ENCODE data around the gene GLRA3.
A peak's percentile ranks its signal among the peaks of the same experiment; 100 is the strongest.
"Not testable (repeated sequence)": the region's sequence is repeated elsewhere in the genome, so short reads cannot be mapped to it uniquely, and the experiment has no call there.

Gene GLRA3

DNA sequence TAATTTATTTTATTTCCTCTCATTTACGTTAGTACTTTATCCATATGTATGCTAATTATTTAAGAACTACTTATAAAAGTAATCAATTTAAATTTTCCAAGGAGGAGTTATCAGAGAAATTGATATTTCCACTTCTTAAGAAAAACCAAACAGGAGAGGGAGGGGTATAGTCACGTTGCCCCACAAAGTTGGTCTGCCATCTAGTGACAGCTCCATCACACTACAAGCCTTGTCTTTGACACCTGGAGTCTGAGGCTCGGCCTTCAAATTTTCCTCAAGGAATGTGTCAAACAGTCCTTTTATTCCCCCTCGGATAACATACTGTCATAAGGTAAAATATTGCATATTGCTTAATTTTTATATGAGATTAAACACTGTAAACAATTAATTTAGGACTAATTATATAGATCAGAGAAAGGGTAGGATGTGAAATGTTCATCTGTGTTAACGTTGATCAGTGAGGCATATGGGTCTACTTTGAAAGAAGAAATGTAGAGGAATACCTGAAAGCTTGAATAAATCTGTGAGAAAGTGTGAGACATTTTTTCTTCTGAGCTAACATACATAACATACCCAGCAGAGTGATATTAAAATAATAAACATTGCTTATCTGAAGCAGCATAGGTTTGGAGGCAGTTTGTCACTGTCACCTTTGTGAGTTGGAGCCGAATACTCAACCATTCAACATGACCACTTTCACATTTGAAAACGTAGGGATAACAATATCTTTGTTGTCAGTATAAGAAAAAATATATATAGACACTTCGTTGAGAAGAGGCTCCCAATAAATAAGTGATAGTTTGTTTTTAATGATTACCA is 114.4 kb downstream of the GLRA3 start:
- DNase-seq, result peak; percentile 82 to 88
- no peak for TF ChIP-seq POLR2A (IDR thresholded peaks at IDR 0.05; ENCODE audit: low read length)
- TF ChIP-seq GATA1 (IDR thresholded peaks at IDR 0.05; ENCODE audit: low read depth, low read length), result no peak

DNA sequence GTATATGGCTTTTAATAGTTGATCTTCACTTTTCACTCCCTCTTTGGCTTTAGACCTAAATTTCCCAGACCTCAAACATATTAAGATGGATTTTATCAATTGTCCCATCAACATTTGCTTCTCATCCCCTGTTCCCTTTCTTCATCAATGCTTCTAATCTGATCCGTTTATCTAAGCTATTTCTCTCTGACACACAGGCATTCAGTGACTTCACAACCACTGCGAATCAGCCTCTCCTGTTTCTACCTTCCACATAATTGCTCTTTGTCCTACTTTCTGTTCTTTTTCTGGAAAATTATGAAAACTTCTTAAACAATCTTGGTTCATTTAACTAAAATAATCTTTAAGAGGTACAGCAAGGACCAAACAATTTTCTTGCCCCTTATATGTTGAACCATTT is 115.2 kb downstream of the GLRA3 start:
- TF ChIP-seq GATA1 (IDR thresholded peaks at IDR 0.05; ENCODE audit: low read depth, low read length) (no peak), POLR2A (IDR thresholded peaks at IDR 0.05; ENCODE audit: low read length) (no peak)
- DNase-seq, result peak; percentile 21 to 42

DNA sequence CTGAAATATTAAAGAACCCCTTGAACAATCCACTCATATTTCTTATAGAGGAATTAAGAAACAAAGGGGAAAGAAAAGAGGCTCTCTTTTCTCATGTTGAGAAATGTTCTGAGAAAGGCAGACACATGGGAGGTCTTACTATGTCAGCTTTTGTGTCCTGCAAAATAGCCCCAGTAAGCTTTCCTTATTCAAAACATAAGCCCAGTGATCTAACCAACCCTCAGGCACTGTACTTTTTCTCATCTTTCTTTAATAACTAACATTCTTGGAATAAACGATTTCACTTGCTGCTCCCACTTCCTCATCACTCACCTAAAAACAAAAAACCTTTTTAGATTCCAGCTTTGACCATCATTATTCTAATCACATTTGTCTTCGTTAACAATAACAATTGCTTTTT is 115.9 kb downstream of the GLRA3 start:
- TF ChIP-seq GATA1 (IDR thresholded peaks at IDR 0.05; ENCODE audit: low read depth, low read length) (no peak), POLR2A (IDR thresholded peaks at IDR 0.05; ENCODE audit: low read length) (no peak)

DNA sequence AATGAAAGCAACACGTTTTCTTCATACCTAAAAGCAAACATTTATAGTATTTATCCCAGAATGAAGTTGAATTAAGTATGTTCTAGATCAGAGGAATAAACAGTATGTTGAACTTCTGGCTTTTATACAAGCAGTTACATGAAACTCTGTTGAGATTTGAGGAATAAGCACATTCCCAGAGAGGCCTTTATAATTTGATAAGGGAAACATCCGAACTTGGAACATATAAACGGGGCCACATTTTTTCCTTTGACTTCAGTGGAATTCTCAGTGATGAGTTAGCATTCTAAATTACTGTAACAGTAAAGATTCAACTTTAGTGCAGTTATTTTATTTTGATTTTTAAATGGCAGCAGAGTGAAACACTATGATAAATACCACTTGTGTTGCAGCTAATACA is 119.5 kb downstream of the GLRA3 start:
- DNase-seq, result no peak
- TF ChIP-seq POLR2A (IDR thresholded peaks at IDR 0.05; ENCODE audit: low read length) (no peak), GATA1 (IDR thresholded peaks at IDR 0.05; ENCODE audit: low read depth, low read length) (no peak)

More for the DNA sequence above, 115.9 kb downstream of the GLRA3 start:
- DNase-seq, result peak in 1 of 2 experiments; percentile 40

DNA sequence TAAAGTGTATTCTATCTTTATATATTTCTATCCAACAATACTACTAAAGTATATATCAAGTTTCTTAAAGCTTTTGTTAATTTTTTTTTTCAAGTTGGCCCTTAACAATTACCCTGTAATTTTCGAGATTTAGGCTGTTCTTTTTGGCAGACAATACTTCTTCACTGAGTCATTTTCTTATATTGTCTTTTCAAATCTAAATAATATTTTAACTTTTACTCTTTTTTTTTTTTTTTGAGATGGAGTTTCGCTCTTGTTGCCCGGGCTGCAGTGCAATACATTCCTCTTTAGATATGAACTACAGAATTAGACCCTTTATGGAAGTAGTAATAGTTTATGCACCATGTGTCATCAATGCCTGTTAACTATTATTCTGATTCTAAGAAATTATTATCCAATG is 120.7 kb downstream of the GLRA3 start:
- no peak for DNase-seq
- no peak for TF ChIP-seq GATA1 (IDR thresholded peaks at IDR 0.05; ENCODE audit: low read depth, low read length)
- TF ChIP-seq POLR2A (IDR thresholded peaks at IDR 0.05; ENCODE audit: low read length), result no peak

DNA sequence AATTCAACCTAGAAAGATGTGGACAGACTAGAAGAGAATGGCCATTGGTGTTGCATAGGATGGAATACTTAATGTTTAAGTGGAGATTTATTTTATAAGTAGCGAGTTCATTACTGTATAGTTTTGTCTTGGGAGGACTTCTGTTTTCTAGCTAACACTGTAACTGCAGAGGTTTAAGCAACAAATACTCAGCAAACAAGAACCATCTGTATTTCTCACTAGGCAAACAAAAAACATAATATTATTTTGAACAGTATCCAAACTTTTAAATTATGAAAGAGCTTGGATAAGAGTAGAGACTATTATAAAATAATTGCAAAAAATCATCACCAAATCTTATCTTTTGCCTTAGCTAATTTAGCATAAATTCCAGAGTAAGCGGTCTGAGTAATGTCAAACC is 121.1 kb downstream of the GLRA3 start:
- no peak for TF ChIP-seq POLR2A (IDR thresholded peaks at IDR 0.05; ENCODE audit: low read length)
- no peak for TF ChIP-seq GATA1 (IDR thresholded peaks at IDR 0.05; ENCODE audit: low read depth, low read length)

DNA sequence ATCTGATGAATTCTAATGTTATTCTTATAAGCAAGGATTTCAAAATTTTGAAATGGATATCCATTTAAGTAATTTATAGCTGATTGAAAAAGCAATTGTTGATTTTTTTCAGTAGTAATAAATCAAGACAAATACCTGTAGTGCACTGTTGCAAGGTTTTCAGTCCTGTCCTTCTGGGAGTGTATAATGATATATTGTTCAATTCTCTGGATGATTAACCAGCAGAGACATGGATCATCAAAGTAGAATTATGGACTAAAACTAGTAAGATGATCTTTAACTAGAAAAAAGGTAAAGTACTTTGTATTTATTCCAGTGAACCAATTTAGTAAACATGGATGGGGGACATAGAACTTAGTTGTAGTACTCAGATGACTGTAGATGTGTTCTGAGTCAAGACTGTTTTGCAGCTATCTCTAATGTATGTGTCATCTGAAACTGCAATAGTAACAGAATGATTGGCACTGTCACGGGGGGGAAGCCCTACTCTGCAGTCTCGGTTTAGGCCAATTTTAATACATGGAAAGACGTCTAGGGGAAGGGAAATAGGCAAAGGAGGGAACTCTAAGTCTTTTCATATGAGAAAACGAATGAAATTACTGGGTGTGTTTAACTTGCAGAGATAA is 121.9 kb downstream of the GLRA3 start:
- no peak for TF ChIP-seq GATA1 (IDR thresholded peaks at IDR 0.05; ENCODE audit: low read depth, low read length)
- TF ChIP-seq POLR2A (IDR thresholded peaks at IDR 0.05; ENCODE audit: low read length), result no peak
- peak; percentile 33 to 64 for DNase-seq

More for the DNA sequence above, 121.1 kb downstream of the GLRA3 start:
- no peak for DNase-seq

DNA sequence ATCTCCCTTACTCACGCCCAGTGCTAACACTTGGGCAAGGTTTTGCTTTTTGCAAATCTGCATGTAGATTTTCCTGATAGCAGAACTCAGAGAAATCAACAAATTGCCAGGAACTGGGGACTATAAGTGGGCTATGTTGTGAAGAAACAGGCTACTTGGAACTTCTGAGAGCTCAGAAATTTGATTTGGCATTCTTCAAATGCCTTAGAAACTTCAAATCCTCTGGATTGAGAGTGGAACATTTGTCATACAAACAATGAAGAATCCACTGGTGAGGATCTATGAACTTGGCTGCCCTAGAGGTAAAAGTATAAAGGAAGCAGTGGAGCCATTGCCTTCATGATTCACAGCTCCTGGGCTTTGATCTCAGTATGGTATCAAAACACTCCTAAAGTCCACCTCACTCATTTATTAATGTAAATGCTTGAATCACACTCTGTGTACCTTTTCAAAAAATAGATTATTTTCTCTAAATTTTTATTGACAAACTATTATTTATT is 126.0 kb downstream of the GLRA3 start:
- TF ChIP-seq POLR2A (IDR thresholded peaks at IDR 0.05; ENCODE audit: low read length), result no peak
- TF ChIP-seq GATA1 (IDR thresholded peaks at IDR 0.05; ENCODE audit: low read depth, low read length), result no peak
- no peak for DNase-seq

DNA sequence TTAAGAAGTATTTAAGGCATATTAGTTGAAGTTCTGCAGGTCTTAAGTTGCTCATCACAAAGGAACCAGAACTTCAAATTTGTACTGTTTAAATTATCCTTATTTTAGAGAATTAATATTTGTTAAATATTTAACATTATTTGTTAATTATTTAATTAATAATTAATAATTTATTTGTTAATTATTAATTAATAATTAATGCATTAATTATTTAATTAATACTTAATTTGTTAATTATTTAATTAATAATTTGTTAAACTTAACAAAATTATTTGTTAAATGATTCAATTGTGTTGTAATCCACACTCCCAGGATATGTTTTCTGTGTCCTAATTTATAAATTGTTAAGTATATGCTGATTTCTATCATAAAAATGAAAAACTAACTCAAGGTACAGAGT is 129.4 kb downstream of the GLRA3 start:
- no peak for DNase-seq
- TF ChIP-seq GATA1 (IDR thresholded peaks at IDR 0.05; ENCODE audit: low read depth, low read length), result no peak
- no peak for TF ChIP-seq POLR2A (IDR thresholded peaks at IDR 0.05; ENCODE audit: low read length)

DNA sequence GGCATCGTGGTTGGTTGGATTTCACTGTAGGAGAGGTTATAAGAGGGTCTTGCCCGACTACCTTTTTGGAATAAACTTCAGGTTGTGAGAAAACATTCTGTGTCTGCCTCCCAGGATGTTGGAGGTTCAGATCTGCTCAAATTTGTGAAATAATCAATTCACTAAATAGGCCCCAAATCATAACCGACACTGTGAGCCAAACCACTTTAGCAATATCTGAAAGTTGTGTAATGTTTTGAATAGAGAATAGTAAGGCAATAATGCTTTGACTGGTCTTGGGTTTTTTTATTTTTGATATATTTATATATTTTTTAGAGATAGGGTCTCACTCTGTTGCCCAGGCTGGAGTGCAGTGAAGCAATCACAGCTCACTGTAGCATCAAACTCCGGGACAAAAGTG is 131.2 kb downstream of the GLRA3 start:
- TF ChIP-seq GATA1 (IDR thresholded peaks at IDR 0.05; ENCODE audit: low read depth, low read length), result no peak
- no peak for TF ChIP-seq POLR2A (IDR thresholded peaks at IDR 0.05; ENCODE audit: low read length)
- no peak for DNase-seq

DNA sequence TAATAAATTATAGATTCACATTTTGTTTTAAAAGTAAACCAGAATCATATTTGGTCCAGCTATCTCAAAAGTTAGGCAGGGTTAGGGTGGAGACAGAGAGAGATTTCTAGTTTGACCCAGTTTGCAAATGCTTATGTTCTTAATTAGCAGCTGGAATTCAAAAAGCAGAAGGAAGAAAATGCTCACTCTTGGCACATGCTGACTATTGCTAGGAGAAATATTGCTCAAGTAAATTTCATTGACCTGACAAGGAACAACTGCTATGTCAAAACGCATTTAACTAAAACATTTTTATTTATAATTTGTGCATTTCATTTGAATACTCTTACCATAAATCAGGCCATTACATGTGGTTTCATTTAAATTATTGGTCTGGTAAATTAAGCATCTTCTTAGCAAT is 131.8 kb downstream of the GLRA3 start:
- TF ChIP-seq POLR2A (IDR thresholded peaks at IDR 0.05; ENCODE audit: low read length) (no peak), GATA1 (IDR thresholded peaks at IDR 0.05; ENCODE audit: low read depth, low read length) (no peak)
- DNase-seq, result peak; percentile 5 to 23

DNA sequence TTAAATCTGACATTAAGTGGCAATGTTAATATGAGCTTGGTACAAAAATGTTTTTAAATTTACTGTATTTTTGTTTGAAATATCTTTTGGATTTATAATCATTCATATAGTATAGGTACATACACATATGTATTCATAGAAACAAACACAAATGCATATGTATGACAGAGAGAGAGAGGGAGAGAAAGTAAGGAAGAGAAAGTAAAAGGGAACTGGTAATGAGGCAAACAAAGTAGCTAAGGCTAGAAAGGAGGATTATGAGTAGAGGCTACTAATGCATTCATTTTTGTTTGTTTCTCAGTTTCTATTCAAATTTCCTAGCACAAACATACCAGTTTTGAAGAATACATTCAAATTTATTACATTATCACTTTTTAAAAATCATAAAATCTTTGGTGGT is 132.4 kb downstream of the GLRA3 start:
- TF ChIP-seq POLR2A (IDR thresholded peaks at IDR 0.05; ENCODE audit: low read length) (no peak), GATA1 (IDR thresholded peaks at IDR 0.05; ENCODE audit: low read depth, low read length) (no peak)
- DNase-seq, result no peak

DNA sequence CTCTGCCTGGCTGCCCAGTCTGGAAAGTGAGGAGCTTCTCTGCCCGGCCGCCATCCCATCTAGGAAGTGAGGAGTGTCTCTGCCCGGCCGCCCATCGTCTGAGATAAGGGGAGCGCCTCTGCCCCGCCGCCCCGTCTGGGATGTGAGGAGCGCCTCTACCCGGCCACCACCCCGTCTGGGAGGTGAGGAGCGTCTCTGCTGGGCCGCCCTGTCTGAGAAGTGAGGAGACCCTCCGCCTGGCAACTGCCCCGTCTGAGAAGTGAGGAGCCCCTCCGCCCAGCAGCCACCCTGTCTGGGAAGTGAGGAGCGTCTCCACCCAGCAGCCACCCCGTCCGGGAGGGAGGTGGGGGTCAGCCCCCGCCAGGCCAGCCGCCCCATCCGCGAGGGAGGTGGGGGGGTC is 137.2 kb downstream of the GLRA3 start:
- DNase-seq, result not testable (repeated sequence)

DNA sequence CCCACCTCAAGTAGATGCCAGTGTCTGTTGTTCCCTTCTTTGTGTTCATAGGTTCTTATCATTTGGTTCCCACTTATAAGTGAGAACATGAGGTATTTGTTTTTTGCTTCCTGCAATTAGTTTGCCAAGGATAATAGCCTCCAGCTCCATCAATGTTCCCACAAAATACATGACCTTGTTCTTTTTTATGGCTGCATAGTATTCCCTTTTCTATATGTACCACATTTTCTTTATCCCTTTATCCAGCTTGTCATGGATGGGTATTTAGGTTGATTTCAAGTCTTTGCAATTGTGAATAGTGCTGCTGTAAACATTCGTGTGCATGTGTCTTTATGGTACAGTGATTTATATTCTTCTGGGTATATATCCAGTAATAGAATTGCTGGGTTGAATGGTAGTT is 138.4 kb downstream of the GLRA3 start:
- TF ChIP-seq POLR2A (IDR thresholded peaks at IDR 0.05; ENCODE audit: low read length), result no peak
- no peak for TF ChIP-seq GATA1 (IDR thresholded peaks at IDR 0.05; ENCODE audit: low read depth, low read length)
- DNase-seq, result peak in 1 of 2 experiments; percentile 23

DNA sequence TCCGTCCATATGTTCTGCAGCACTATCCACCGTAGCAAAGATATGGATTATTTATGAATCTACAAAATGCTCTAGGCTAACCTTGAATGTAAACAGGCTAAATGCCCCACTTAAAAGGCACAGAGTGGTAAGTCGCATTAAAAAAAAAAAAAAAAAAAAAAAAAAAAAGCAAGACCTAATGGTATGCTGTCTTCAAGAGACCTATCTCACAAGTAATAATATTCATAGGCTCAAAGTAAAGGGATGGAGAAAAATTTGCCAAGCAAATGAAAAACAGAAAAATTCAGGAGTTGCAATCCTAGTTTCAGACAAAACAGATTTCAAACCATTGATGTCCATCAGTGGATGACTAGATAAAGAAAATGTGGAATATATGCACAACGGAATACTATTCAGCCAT is 139.4 kb downstream of the GLRA3 start:
- TF ChIP-seq POLR2A (IDR thresholded peaks at IDR 0.05; ENCODE audit: low read length) (no peak), GATA1 (IDR thresholded peaks at IDR 0.05; ENCODE audit: low read depth, low read length) (no peak)
- peak; percentile 29 to 30 for DNase-seq

Measured in erythroblast (primary cell).